GM12872 (cell line): Measurements from ENCODE around the gene INPP5J.

Experiments used
- TF ChIP-seq, protein P1 (sequence below): IDR thresholded peaks from 3 replicates; pipeline ENCODE4 v1.5.1; 2011; ENCODE audit warnings: low read depth, mild to moderate bottlenecking, low read length, moderate library complexity; ENCODE audit not compliant: insufficient read depth

The INPP5J gene, protein sequence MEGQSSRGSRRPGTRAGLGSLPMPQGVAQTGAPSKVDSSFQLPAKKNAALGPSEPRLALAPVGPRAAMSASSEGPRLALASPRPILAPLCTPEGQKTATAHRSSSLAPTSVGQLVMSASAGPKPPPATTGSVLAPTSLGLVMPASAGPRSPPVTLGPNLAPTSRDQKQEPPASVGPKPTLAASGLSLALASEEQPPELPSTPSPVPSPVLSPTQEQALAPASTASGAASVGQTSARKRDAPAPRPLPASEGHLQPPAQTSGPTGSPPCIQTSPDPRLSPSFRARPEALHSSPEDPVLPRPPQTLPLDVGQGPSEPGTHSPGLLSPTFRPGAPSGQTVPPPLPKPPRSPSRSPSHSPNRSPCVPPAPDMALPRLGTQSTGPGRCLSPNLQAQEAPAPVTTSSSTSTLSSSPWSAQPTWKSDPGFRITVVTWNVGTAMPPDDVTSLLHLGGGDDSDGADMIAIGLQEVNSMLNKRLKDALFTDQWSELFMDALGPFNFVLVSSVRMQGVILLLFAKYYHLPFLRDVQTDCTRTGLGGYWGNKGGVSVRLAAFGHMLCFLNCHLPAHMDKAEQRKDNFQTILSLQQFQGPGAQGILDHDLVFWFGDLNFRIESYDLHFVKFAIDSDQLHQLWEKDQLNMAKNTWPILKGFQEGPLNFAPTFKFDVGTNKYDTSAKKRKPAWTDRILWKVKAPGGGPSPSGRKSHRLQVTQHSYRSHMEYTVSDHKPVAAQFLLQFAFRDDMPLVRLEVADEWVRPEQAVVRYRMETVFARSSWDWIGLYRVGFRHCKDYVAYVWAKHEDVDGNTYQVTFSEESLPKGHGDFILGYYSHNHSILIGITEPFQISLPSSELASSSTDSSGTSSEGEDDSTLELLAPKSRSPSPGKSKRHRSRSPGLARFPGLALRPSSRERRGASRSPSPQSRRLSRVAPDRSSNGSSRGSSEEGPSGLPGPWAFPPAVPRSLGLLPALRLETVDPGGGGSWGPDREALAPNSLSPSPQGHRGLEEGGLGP

DNA sequence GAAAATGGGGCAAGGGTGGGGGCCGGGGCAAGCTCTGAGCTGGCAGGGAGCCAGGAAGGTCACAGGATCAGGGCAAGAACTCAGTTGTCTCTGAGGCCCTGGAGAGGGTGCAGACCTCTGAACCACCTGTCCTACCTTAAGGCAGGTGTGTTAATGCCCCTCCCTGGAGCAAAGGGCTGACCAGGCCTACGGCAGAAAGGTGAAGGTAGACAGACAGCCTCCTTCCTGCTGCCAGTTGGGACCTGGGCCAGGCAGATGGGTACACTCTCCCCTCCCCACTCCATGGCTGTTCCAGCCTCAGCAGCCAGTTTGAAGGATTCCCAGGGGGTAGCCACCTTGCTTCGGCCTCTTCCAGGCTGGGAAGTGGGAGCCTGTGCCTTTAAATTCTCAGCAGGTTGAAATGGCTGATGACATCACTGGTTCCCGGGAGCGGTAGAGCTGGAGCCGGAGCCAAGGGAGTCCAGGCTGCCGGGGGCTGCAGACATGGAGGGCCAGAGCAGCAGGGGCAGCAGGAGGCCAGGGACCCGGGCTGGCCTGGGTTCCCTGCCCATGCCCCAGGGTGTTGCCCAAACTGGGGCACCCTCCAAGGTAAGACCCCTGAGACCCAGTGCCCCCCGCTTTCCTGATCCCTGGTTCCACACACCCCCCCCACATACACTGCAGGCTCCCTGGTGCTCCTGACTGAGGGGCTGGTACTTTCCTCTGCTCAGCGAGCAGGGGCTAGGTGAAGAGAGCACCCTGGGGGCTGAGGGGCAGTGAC lies at the start of gene INPP5J:
TSS of gene INPP5J (plus strand) at position 435 of the 760 bp plus-strand sequence. CDS start at position 484, 49 bp downstream.
- TF ChIP-seq, protein P1, sequence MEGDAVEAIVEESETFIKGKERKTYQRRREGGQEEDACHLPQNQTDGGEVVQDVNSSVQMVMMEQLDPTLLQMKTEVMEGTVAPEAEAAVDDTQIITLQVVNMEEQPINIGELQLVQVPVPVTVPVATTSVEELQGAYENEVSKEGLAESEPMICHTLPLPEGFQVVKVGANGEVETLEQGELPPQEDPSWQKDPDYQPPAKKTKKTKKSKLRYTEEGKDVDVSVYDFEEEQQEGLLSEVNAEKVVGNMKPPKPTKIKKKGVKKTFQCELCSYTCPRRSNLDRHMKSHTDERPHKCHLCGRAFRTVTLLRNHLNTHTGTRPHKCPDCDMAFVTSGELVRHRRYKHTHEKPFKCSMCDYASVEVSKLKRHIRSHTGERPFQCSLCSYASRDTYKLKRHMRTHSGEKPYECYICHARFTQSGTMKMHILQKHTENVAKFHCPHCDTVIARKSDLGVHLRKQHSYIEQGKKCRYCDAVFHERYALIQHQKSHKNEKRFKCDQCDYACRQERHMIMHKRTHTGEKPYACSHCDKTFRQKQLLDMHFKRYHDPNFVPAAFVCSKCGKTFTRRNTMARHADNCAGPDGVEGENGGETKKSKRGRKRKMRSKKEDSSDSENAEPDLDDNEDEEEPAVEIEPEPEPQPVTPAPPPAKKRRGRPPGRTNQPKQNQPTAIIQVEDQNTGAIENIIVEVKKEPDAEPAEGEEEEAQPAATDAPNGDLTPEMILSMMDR: no peak

DNA sequence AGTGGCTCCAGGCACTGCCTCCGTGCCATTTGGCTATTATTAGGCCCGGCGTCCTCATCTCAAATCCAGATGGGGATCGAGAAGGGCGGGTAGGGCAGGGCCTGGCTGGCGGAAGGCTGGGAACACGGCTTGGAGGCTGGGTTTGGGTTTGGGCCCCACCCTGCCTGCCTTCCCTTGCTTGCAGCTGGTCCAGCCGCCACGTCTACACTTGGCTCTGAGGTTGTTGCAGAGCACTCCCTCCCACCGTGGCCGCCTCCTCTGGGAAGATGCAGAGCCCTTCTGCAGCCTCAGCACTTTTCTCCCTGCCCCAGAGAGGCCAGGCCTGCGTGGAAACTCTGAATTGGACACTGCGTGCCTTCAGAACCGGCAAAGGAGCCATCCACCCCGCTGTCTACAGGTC lies 46.8 kb upstream of the INPP5J start:
- TF ChIP-seq, protein P1: no peak

DNA sequence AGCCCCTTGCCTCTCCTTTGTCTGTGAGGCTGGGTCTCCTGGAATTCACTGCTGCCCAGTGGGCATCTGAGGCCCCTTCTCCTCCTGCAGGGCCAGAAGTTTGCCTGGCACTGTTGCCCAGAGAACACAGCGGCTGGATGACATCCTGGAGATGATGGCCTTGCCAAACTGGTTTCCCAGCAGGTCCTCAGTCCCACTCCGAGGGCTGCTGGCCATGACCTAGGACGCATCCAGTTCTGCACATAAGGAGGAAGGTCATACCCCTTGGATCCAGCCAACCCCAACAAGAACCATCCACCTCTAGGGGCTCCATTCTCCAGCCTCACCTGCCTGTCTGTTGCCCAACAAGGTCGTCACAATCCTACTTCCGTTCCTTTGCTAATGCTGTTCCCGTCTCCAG lies 45.1 kb upstream of the INPP5J start:
- TF ChIP-seq, protein P1: no peak

DNA sequence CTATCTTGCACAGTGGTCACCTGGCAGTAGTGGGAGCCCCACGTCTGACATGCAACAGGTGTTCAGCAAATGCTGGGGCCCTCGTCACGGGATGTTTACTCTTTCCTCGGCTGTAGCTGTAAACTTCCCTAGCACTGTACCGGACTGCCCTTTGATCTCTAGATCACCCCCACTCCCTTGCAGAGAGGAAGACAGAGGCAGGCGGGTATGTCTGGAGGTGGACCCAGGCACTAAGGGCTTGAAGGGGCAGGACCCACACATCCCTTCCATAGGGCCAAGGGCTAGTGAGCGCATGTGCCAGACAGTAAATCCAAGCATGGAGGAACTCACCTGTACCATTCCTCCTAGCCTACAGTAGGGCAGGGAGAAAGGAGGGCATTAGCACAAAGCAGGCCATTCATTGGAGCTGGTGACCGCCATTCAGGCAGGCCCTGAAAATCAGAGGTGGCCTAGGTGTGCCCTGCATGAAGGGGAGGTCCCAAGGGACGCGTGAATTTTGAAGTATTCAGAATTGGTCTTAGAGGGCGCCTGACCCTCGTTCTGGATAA lies 43.6 kb upstream of the INPP5J start:
- TF ChIP-seq, protein P1: no peak

DNA sequence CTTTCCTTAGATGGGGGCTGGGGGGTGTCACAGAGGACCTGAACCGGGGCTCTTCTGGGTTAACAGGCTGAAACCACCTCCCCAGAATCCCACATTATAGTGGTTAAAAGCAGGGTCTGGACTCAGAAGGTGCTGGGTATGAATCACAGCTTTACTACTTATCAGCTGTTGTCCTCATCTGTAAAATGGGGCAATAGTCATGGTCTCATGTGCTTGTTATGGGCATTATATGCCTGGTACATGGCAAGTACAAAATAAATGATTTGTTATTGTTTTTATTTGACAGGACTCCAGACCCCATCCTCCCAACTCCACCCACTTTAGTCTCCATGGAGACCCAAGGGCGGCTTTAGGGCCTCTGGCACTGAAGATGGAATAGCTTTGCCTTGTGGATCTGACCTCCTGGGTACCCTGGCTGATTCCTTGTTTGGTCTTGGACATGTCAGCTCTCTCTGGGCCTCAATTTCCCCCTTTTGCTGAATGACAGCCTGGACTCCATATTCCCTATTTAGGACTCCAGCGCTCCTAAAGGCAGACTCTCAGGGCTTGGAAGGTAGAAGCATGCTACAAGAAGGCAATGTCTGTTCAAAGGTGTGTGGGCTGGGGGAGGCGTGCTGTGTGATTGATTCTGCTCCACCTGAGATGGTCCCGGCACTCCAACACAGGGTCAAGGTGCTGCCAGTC lies 42.5 kb upstream of the INPP5J start:
- TF ChIP-seq, protein P1: no peak

DNA sequence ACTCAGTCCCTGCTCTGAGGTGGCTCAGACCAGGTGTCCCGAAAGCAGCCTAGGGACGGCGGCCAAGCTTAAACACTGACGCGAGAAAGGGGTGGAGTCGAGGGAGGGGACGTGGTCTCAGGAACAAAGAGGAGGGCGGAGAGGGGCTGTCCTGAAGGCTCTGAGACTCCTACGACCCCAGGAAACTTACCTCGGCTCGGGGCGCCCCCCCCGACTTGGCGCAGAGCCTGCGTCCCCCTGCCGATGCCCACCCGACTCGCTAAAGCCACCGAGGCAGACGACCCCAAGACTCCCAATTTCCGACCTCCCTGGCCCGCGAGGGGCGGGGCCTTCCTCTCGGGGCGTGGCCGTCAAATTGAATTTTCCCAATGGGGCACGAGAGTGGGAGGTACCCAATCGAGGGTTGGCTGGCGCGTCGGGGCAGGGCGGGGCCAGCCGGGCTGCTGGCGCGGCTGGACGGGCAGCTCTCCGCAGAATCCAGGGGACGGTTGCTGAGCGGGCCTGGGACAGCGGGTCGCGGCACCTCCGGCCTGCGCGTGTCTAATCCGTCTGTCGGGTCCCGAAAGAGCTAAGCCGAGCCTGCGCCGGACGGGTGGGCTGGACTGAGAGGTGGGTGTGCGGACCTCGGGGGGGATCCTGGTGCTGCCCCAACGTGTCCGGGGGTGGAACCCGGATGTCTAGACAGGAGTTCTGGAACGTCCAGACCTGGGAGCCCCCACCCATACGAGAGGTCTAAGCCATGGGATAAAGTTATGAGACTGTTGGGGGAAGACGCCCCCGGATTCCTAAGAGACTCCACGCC lies 41.7 kb upstream of the INPP5J start, which contains the start of gene SMTN:
TSS of gene SMTN (plus strand) at position 471 of the 802 bp plus-strand sequence. CDS start 1,941 bp downstream, outside the sequence.
- TF ChIP-seq, protein P1: 0 out of 3 replicates have a peak, but pooled peaks have one; percentile 6
